ENCODE results near the gene TERT.

DNA sequence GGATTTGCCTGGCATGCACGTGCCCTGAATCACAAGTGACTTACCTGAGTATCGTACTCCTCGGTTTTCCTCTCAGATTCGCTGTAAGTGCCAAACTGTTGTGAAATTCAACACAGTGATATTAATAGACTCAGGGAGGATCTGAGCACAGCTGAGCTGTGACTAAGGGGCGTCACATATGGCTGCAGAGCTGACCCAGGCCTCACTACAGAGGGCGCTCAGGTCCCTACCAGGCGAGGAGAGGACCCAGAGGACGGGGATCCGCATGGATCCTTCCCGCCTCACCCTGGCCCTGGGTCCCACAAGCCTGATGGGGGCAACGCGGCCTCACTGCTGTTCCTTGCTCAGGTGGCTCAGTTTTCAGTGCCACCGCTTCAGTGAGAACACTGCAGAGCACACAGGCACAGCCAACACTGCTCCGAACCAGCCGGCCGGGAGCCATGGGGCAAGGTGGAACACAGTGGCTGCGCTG lies 29.9 kb upstream of the TERT start:
- TF ChIP-seq POLR2A (IDR thresholded peaks at IDR 0.05) (no peak), CTCF (IDR thresholded peaks at IDR 0.05) (no peak), POLR2AphosphoS5 (IDR thresholded peaks at IDR 0.05) (no peak), EP300 (IDR thresholded peaks at IDR 0.05) (no peak)

Data from sigmoid colon (tissue), 4 donors.